ENCODE results near the gene RBP3. TPM values are rescaled to one million over a fixed set of nuclear protein-coding genes. Genes with fewer than 3 reads are reported as not detected.

The RBP3 gene
- polyA plus RNA-seq, 3 donors: not detected

DNA sequence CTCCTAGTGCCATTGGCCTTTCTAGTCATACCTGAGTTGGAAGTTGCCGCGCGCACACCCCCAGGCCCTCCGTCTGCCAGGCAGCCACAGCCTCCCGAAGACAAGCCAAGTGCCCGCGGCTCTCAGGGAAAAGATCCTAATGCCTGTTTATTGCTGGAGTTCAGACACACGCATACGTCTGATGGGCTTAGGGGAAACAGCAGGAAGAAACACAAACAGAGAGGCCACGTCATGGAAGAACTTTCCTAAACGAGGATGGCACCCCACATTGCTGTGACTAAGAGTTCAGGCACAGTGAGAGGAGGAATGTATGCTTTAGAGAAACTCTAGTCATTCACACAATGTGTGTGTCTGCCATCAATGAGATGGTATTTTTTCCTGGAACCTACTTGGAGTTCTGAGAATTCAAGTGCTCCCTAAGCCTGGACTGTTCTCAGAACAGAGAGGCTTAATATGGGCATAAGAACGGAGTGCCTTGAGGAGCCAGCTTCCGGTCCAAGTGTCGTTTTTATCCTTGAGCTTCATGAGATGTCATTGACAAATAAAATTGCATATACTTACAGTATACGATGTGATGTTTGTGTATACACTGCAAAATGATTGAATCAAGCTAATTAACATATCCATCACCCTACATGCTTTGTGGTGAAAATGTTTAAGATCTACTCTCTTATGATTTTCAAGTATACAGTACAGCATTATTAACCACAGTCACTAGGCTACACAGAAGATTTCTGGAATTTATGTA is 11.6 kb upstream of the RBP3 start:
- TF ChIP-seq, protein P1, sequence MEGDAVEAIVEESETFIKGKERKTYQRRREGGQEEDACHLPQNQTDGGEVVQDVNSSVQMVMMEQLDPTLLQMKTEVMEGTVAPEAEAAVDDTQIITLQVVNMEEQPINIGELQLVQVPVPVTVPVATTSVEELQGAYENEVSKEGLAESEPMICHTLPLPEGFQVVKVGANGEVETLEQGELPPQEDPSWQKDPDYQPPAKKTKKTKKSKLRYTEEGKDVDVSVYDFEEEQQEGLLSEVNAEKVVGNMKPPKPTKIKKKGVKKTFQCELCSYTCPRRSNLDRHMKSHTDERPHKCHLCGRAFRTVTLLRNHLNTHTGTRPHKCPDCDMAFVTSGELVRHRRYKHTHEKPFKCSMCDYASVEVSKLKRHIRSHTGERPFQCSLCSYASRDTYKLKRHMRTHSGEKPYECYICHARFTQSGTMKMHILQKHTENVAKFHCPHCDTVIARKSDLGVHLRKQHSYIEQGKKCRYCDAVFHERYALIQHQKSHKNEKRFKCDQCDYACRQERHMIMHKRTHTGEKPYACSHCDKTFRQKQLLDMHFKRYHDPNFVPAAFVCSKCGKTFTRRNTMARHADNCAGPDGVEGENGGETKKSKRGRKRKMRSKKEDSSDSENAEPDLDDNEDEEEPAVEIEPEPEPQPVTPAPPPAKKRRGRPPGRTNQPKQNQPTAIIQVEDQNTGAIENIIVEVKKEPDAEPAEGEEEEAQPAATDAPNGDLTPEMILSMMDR (IDR thresholded peaks at IDR 0.05): no peak
- H3K27me3 ChIP-seq (ENCODE audit: control insufficient read depth in 2 of 2, insufficient read depth in 2 of 2, low read length in 2 of 2): no peaks in the 10 kb centered on the region
- Mint-ChIP-seq H3K4me1 (peaks cover 11% of the 10 kb centered on the region), H3K36me3 (no peaks in the 10 kb centered on the region), H3K4me3 (no peak overlapping the region), H3K27ac (peak overlapping the region in 1 of 7 donors; percentile 32), H3K27me3 (ENCODE audit: low read depth in 3 of 3) (peaks cover 5 to 7% (median 5%) of the 10 kb centered on the region in 3 donors), H3K9me3 (peaks cover 0 to 2% (median 0%) of the 10 kb centered on the region in 7 donors)
- no peaks in the 10 kb centered on the region for H3K79me2 ChIP-seq (ENCODE audit: insufficient read depth, low read length)
- H3K9me3 ChIP-seq (replicated peaks in 1 of 2; ENCODE audit: control insufficient read depth in 1 of 2, insufficient read depth in 1 of 2, low read length in 2 of 2): no peaks in the 10 kb centered on the region
- no peaks in the 10 kb centered on the region for H3K36me3 ChIP-seq (replicated peaks in 1 of 2; ENCODE audit: control insufficient read depth in 1 of 2, insufficient read depth in 2 of 2, low read length in 2 of 2)
- H3K4me3 ChIP-seq (replicated peaks in 1 of 3; ENCODE audit: low read depth in 2 of 3, low read length in 3 of 3): no peak overlapping the region
- WGBS (ENCODE audit: insufficient coverage): 97% methylated on average over 11 of the region's 15 CpGs
- no peaks in the 10 kb centered on the region for H4K20me1 ChIP-seq (ENCODE audit: insufficient read depth, low read length)
- H3K4me1 ChIP-seq (ENCODE audit: control insufficient read depth in 1 of 2, insufficient read depth in 2 of 2, low read length in 2 of 2): peaks cover 9% of the 10 kb centered on the region in 2 donors
- DNase-seq: no peak
- no peak overlapping the region for H3K27ac ChIP-seq (ENCODE audit: low read depth in 1 of 2, low read length in 2 of 2)
- H3K4me2 ChIP-seq (replicated peaks; ENCODE audit: extremely low read depth, low read length, poor library complexity, severe bottlenecking): no peak overlapping the region
- intact Hi-C loops (cut with micrococcal nuclease): no loop called here
- H3K9ac ChIP-seq (ENCODE audit: insufficient read depth, low read length, poor library complexity, severe bottlenecking): no peak overlapping the region
- H2AFZ ChIP-seq (ENCODE audit: insufficient read depth, low read depth, low read length, poor library complexity, severe bottlenecking): no peak overlapping the region

DNA sequence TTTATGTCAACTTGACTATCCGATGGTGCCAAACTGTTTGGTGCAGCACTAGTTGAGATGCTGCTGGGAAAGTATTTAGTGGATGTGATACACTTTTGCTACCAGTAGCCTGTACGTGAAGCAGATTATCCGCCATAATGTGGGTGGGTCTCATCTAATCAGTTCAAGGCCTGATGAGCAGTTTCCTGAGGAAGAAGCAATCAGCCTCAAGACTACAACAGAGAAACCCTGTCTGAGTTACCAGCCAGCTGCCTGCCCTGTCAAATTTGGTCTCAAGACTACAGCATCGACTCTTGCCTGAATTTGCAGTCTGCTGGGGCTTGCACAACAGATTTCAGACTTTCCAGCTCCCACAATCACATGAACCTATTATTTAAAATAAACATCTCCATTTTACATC is 10.9 kb upstream of the RBP3 start:
- no peak overlapping the region for H3K27ac Mint-ChIP-seq
- 79% methylated on average over 2 of the region's 4 CpGs for WGBS (ENCODE audit: insufficient coverage)
- H3K9ac ChIP-seq (ENCODE audit: insufficient read depth, low read length, poor library complexity, severe bottlenecking): no peak overlapping the region

More for the DNA sequence above, 10.9 kb upstream of the RBP3 start:
- H3K9me3 Mint-ChIP-seq: peaks cover 0 to 2% (median 0%) of the 10 kb centered on the region in 7 donors
- TF ChIP-seq, protein P1 (IDR thresholded peaks at IDR 0.05): no peak
- Histone ChIP-seq H3K27me3 (ENCODE audit: control insufficient read depth in 2 of 2, insufficient read depth in 2 of 2, low read length in 2 of 2) (no peaks in the 10 kb centered on the region), H3K9me3 (replicated peaks in 1 of 2; ENCODE audit: control insufficient read depth in 1 of 2, insufficient read depth in 1 of 2, low read length in 2 of 2) (no peaks in the 10 kb centered on the region), H3K4me3 (replicated peaks in 1 of 3; ENCODE audit: low read depth in 2 of 3, low read length in 3 of 3) (no peak overlapping the region), H2AFZ (ENCODE audit: insufficient read depth, low read depth, low read length, poor library complexity, severe bottlenecking) (no peak overlapping the region), H3K4me1 (ENCODE audit: control insufficient read depth in 1 of 2, insufficient read depth in 2 of 2, low read length in 2 of 2) (peaks cover 9% of the 10 kb centered on the region in 2 donors), H4K20me1 (ENCODE audit: insufficient read depth, low read length) (no peaks in the 10 kb centered on the region), H3K4me2 (replicated peaks; ENCODE audit: extremely low read depth, low read length, poor library complexity, severe bottlenecking) (no peak overlapping the region), H3K79me2 (ENCODE audit: insufficient read depth, low read length) (no peaks in the 10 kb centered on the region), H3K27ac (ENCODE audit: low read depth in 1 of 2, low read length in 2 of 2) (no peak overlapping the region), H3K36me3 (replicated peaks in 1 of 2; ENCODE audit: control insufficient read depth in 1 of 2, insufficient read depth in 2 of 2, low read length in 2 of 2) (no peaks in the 10 kb centered on the region)
- H3K27me3 Mint-ChIP-seq (ENCODE audit: low read depth in 3 of 3): peaks cover 5 to 7% (median 5%) of the 10 kb centered on the region in 3 donors
- no peak overlapping the region for H3K4me3 Mint-ChIP-seq
- no peaks in the 10 kb centered on the region for H3K36me3 Mint-ChIP-seq
- intact Hi-C loops (cut with micrococcal nuclease): no loop called here
- DNase-seq: no peak
- H3K4me1 Mint-ChIP-seq: peaks cover 11% of the 10 kb centered on the region
